ENCODE measurements around the gene ALDH1A2.
"Not testable (repeated sequence)": the region's sequence is repeated elsewhere in the genome, so short reads cannot be mapped to it uniquely, and the experiment has no call there.

Gene ALDH1A2

GRCh38 chr15:58040150-58040549, 25.4 kb downstream of the ALDH1A2 start:
- no peak for DNase-seq (ENCODE audit: low read depth in 2 of 2)

DNA sequence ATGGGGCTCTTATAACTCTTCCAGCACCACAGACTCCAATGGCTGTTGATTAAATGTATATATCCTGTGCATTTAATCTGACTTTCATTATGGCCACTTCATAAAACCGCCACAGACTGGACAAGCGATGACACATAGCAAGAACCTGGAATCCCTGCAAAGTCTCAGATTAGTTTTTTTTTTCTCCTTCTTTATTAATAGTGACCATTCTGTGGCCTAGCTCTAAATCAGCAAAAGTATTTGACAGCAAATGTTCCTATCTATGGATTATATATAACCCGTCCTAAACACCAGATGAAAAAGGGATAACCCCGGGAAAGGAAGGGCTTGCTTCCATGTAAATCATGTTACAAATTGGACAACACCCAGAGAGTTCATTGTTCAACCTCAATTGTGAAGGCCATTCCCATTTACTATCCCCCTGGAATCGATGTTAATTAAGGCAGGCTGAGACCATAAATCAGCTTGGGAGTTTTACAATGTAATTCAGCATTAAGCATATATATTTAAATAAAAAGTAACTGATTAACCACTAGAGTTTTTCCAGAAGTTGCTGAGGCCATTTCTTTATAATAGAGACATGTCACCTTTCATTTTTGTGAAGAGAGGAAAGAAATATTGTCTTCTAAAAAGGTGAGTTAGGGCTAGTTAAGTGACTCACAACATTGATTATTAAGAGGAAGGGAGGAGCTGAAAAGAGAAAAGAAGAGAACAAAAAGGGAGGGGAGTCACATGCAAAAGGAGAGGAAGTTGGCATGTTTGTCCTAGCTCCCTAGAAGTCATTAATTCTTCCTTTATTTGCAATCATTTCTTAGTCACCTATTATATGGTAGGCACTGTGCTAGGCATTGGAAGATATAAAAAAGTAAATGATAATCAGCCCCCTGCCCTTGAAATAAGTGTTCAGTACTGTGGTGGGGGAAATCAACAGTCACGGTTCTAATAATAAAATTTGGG, 26.2 kb downstream of the ALDH1A2 start:
- no peak for DNase-seq (ENCODE audit: low read depth in 2 of 2)

DNA sequence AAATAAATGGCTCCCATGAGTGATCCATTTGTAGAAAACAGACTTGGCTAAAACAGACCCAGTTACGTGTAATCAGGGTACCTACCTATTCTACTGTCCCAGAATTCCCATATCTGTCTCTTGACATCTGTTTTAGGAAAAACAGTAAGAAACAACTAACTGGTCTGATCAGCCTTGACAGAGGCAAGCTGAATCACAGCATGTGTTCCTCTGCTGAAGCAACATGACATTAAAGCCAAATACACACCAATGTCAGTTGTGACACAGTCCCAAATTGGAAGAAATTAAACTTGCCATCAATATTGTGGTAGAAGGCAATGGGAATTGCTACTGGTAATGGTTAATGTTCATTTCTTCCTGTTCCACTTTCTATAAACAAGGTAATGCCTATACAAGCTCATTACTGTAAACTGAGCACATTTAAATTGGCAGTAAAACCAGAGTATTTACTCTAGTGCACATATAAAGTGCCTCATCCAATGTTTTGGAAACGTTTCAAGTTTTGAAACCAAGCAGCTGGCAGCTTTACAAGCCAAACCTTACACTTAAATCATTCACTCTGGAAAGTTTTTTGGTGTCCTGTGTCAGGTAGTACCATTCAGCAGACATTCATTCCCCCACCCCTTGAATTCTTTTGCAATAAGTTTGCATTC, 27.0 kb downstream of the ALDH1A2 start:
- peak; percentile 20 to 24 for DNase-seq (ENCODE audit: low read depth in 2 of 2)

- DNase-seq (ENCODE audit: low read depth in 2 of 2) = no peak
Observed at GRCh38 chr15:58037723-58038301, 27.7 kb downstream of the ALDH1A2 start.

DNA sequence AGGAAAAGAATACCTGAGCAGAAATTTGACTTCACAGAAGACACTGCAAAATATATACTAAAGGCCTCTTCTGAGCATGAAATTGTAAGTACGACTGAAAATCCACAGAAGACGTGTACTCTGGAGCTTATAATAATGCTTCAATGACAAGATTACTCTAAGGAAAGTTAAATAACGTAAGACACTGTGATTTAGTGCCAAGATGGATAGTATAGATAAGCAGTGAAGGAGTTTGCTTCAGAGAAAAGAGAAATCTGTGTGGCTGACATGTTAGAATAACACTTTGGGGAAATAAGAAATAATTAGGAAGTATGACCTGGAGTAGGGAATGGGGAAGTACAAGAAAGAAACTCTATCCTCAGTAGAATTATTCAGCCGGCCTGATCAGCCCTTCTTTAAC, 28.9 kb downstream of the ALDH1A2 start:
- DNase-seq (ENCODE audit: low read depth in 2 of 2) = no peak

- not testable (repeated sequence) for DNase-seq (ENCODE audit: low read depth in 2 of 2)
Observed at GRCh38 chr15:58028392-58028791, 37.1 kb downstream of the ALDH1A2 start.

- no peak for DNase-seq (ENCODE audit: low read depth in 2 of 2)
Observed at GRCh38 chr15:58026552-58026951, 39.0 kb downstream of the ALDH1A2 start.

- DNase-seq (ENCODE audit: low read depth in 2 of 2) = no peak
Observed at GRCh38 chr15:58026051-58026450, 39.5 kb downstream of the ALDH1A2 start.

DNA sequence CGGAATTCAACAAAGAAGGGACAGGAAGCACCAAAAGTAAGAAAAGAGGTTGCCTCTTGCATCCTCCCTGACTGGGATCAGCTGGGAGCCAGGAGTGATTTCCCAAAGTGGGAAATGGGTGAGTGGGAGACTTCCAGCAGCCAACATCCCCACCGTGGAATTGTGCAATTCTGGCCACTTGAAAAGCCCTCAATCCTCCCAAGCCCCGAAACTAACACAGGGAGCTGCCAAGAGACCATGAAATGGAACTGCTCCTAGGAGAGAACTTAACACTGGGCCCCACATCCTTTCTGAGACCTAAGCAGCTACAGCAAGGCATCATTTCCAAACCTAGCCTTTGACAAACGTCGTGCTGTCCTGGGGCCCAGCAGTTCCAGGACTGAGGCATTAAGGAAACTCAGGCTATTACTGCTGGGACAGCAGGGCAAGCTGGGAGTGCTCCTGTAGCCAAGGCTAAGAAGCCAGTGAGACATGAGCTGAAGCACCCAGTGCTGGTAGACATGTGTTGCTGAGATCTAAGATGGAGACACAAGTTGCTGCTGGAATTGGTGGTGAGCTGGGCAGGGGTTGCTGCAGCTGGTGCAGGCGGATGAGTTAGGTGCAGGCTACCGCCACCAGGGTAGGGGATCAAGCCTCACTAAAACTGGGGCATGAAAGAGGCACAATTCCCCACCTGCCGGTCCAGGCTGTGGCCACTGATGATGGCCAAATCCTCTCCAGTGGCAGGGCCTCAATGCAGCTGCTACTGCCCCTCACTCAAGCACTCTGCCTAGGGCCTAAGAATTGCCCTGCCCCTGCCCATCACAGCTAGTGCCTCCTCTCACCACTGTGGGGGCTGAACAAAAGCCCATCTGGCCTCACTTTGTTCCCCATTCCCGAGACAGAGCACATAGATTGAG, 43.9 kb downstream of the ALDH1A2 start:
- DNase-seq (ENCODE audit: low read depth in 2 of 2) = no peak

DNA sequence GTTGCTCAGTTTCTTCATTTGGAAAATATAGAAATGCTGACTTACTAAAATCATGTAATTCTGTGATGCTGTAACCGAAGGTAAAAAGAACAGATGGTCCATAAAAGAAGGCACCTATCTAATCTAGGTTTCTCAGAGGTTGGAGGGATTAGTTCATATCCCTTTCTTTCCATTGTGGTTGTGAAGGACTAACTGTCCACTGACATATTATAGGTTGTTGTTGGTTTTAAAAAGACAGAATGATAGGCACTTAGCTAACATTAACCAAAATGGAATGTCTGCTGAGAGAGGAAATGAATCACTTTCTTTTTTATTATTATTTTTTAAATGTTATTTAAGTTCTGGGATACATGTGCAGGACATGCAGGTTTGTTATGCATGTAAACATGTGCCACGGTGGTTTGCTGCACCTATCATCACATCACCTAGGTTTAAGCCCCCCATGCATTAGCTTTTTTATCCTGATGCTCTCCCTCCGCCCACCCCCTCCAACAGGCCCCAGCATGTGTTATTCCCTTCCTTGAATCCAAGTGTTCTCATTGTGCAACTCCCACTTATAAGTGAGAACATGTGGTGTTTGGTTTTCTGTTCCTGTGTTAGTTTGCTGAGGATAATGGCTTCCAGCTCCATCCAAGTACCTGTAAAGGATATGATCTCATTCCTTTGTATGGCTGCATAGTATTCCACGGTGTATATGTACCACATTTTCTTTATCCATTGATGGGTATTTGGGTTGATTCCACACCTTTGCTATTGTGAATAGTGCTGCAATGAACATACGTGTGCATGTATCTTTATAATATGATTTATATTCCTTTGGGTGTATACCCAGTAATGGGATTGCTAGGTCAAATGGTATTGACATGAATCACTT, 45.8 kb downstream of the ALDH1A2 start:
- peak in 1 of 2 experiments; percentile 10 for DNase-seq (ENCODE audit: low read depth in 2 of 2)

DNA sequence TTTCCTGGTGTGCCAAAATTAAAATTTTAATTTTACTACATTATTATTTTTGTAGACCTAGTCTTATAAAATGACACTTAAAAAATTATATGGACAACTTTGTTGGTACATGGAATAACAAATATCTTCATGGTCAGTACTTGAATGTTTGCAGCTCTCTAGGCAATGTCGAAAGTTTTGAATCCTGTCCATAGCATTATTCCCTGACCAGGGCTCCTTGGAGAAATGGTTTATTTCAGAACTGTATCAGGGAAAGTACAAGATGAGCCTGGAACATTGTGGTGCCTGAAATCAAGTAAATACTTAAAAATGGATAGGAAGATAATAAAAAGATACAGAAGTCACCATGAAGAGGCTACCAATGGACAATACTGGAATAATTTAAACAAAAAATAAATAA, 47.6 kb downstream of the ALDH1A2 start:
- no peak for DNase-seq (ENCODE audit: low read depth in 2 of 2)

DNA sequence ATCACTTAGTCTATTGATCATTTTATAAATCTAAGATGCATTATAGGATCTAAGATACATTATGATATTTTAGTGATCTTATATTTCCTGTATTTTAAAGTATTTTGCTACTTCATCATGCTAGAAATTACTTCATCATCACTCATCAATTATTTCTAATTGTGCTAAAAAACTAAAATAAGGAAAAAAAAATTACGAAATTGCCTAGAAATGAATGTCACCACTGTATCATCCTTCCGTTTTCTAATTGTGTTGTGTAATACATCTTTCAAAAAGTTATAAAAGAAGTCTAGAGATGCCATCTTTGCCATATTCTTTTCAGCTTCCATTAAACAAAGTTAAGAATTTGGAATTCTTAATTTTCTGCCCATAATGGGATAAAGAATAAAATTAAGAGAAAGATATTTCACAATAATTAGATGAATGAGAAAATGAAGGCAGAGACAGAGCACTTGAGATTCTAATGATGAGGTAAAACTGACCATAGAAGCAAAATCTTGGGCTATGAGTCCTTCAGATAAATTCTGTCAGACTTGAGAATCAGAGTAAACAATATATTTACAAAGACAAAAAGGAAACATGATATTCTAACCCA, 48.8 kb downstream of the ALDH1A2 start:
- DNase-seq (ENCODE audit: low read depth in 2 of 2) = no peak

- no peak for DNase-seq (ENCODE audit: low read depth in 2 of 2)
Observed at GRCh38 chr15:58015565-58015964, 49.9 kb downstream of the ALDH1A2 start.

DNA sequence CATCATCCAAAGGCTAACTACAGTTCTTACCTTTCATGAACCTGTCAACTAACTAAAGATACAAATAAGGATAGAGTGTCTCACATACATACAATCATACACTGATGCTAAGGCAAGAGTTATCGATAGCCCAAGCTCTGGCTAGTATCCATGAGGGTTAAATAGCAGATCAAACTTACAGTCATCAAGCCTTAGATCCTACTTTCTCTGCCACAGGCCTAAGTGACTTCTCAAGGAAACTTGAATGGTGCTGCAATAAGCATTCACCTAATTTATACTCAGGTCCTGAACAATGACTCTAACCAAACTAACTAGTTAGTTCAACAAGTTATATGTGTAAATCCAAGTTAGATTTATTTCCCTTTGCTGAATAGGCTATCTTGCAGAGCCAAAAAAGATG, 51.0 kb downstream of the ALDH1A2 start:
- no peak for DNase-seq (ENCODE audit: low read depth in 2 of 2)

DNA sequence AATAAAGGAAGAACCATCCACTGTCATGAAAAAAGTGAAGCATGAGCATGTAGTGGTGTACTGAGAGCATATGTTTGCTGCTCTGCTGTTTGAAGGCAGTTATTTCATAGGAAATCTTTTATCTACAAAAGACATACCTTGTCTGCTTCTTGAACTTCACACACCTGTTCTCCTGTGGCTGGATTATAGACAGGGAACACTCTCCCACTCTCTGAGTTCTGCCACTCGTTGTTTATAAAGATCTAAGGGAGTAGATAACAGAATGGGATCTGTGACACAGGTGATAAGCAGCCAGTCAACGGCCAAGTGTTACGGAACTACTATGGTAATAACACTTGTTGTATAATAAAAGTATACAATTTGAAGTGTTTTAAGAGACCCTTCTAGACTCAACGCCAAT, 51.5 kb downstream of the ALDH1A2 start:
- DNase-seq (ENCODE audit: low read depth in 2 of 2) = no peak

DNA sequence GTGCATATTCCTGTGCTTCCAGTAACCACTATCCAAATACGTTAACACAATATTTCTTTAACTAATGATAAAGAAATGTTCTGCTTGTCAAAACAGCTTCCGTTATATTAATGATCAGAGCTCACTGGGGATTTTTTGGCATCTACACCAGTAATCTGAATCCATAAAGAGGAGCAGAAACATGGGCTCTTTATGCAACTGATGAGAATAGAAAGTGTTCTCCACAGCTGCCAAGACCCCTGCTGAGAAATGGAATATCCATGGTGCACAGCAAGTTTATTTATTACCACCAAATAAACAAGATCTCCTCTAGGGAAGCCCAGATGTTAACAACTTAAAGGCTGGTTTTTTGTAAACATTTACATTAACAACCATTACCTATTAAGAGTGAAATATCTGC, 54.5 kb downstream of the ALDH1A2 start:
- DNase-seq (ENCODE audit: low read depth in 2 of 2) = peak in 1 of 2 experiments; percentile 7

DNA sequence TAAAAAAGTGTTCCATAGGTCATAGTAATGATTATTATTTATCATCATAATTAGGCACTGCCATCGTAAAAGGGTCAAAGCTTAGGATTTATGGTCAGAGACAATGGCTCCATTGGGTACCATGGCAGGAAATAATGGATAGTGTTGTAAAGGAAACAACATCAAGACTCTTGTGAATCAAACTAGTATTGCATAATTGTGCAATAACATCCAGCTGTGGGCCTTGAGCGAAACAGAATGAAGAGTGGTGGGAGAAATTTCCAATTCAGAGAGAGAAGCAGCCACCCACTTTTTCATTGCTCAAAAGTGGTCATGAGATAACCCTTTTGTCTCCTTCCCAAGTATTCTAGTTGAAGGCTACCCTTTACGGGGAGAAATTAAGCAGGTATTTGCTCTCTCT, 61.7 kb downstream of the ALDH1A2 start:
- DNase-seq (ENCODE audit: low read depth in 2 of 2) = no peak

DNA sequence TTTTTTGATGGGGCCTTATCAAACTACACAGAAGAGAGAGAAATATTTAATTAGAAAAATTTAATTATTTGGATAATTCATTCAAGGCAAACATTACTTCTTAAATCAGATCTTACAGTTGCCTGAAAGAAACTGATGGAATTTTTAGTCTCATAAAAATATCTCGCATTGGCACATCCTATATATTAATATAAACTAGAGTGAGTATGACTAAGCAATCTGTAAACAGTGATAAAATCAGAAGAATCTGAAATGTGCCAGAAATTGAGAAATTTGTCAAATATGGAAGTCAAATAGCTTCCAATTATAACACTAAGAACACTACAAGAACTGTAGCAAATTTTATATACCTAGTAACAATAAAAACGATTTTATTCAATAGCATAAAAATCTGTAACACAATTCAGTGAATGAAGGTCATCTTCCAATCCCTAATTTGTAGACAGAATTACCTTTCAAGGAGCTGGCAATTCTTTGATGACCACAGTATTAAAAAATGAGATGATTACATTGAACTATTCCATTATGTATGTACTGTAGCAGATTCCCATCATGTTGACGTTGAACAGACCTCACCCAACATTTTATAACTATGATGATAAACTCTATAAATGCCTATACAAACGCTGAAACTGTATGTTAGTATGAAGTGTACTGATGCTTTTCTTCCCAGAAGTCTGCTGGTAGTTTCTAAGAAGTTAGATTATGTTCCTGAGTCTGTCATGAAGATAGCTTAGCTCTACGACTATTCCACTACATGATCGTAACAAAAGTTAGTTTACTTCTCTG, 63.0 kb downstream of the ALDH1A2 start:
- no peak for DNase-seq (ENCODE audit: low read depth in 2 of 2)

DNA sequence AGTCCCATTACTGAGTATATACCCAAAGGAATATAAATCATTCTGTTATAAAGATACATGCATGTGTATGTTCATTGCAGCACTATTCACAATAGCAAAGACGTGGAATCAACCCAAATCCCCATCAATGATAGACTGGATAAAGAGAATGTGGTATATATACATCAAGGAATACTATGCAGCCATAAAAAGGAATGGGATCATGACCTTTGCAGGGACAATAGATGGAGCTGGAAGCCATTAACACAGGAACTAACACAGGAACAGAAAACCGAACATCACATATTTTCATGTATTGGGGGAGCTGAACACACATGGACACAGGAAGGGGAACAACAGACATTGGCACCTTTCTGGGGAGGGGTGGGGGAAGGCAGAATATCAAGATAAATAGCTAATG, 65.8 kb downstream of the ALDH1A2 start:
- not testable (repeated sequence) for DNase-seq (ENCODE audit: low read depth in 2 of 2)
